IPS DF 4.7 (cell line): Measurements from ENCODE around the gene SLU7.

ENCODE experiments used
- DNase-seq: peaks from one replicate; pipeline ENCODE4 v3.0.0-alpha.2; 2013; ENCODE audit warnings: low spot score; ENCODE audit errors: extremely low read depth

The SLU7 gene

GRCh38 chr5:160419458-160420330 lies 813 bp upstream of the SLU7 start:
- no peak for DNase-seq

GRCh38 chr5:160399402-160400353 lies 19.2 kb downstream of the SLU7 start, which contains the start of gene FAM200C:
FAM200C (minus strand) TSS chr5:160400054; CDS start chr5:160395490, 4,564 bp downstream.
- DNase-seq: no peak

- DNase-seq: no peak
Observed at GRCh38 chr5:160398806-160399205, 20.1 kb downstream of the SLU7 start.

GRCh38 chr5:160397492-160397891 lies 21.4 kb downstream of the SLU7 start:
- DNase-seq: no peak

- no peak for DNase-seq
Observed at GRCh38 chr5:160395111-160395510, 23.8 kb downstream of the SLU7 start.

GRCh38 chr5:160390787-160391696 lies 27.8 kb downstream of the SLU7 start:
- no peak for DNase-seq

- no peak for DNase-seq
Observed at GRCh38 chr5:160387445-160387844, 31.4 kb downstream of the SLU7 start.

- DNase-seq: no peak
Observed at GRCh38 chr5:160385496-160385895, 33.4 kb downstream of the SLU7 start.

GRCh38 chr5:160384681-160385080 lies 34.2 kb downstream of the SLU7 start:
- no peak for DNase-seq

GRCh38 chr5:160382346-160382745 lies 36.5 kb downstream of the SLU7 start:
- no peak for DNase-seq

GRCh38 chr5:160380041-160380440 lies 38.8 kb downstream of the SLU7 start:
- no peak for DNase-seq

GRCh38 chr5:160379511-160379910 lies 39.4 kb downstream of the SLU7 start:
- no peak for DNase-seq

GRCh38 chr5:160378330-160378729 lies 40.6 kb downstream of the SLU7 start:
- DNase-seq: no peak

GRCh38 chr5:160377651-160378050 lies 41.2 kb downstream of the SLU7 start:
- no peak for DNase-seq

GRCh38 chr5:160376416-160376815 lies 42.5 kb downstream of the SLU7 start:
- no peak for DNase-seq

- no peak for DNase-seq
Observed at GRCh38 chr5:160375701-160376100, 43.2 kb downstream of the SLU7 start.

GRCh38 chr5:160375166-160375565 lies 43.7 kb downstream of the SLU7 start:
- DNase-seq: no peak

GRCh38 chr5:160371294-160371693 lies 47.6 kb downstream of the SLU7 start:
- DNase-seq: no peak

GRCh38 chr5:160370713-160371034 lies 48.2 kb downstream of the SLU7 start:
- no peak for DNase-seq

- no peak for DNase-seq
Observed at GRCh38 chr5:160369990-160370712, 48.7 kb downstream of the SLU7 start, which contains the start of gene C1QTNF2. C1QTNF2 (minus strand) TSS chr5:160370626; CDS start chr5:160355011, 15,615 bp downstream.
